Measurements from ENCODE around the gene TNFRSF19.
A peak's percentile ranks its signal among the peaks of the same experiment; 100 is the strongest.

The TNFRSF19 gene

GRCh38 chr13:23580684-23581060 lies 10.5 kb downstream of the TNFRSF19 start:
- Mint-ChIP-seq H3K36me3 (ENCODE audit: low read depth) (peaks cover 4% of the 10 kb centered on the region), H3K4me3 (peak overlapping the region; percentile 82 to 89 (median 89)), H3K9me3 (no peaks in the 10 kb centered on the region), H3K4me1 (peaks cover 36% of the 10 kb centered on the region), H3K27me3 (ENCODE audit: low read depth) (no peaks in the 10 kb centered on the region), H3K27ac (peak overlapping the region; percentile 26 to 75 (median 45))
- no peak for TF ChIP-seq CTCF (IDR thresholded peaks at IDR 0.05; ENCODE audit: unreplicated experiment in 3 of 3)

GRCh38 chr13:23583491-23583890 lies 13.3 kb downstream of the TNFRSF19 start:
- Mint-ChIP-seq H3K4me1 (peaks cover 22% of the 10 kb centered on the region), H3K4me3 (no peak overlapping the region), H3K27ac (no peak overlapping the region), H3K36me3 (ENCODE audit: low read depth) (peaks cover 4% of the 10 kb centered on the region), H3K9me3 (no peaks in the 10 kb centered on the region), H3K27me3 (ENCODE audit: low read depth) (no peaks in the 10 kb centered on the region)
- no peak for TF ChIP-seq CTCF (IDR thresholded peaks at IDR 0.05; ENCODE audit: unreplicated experiment in 3 of 3)

DNA sequence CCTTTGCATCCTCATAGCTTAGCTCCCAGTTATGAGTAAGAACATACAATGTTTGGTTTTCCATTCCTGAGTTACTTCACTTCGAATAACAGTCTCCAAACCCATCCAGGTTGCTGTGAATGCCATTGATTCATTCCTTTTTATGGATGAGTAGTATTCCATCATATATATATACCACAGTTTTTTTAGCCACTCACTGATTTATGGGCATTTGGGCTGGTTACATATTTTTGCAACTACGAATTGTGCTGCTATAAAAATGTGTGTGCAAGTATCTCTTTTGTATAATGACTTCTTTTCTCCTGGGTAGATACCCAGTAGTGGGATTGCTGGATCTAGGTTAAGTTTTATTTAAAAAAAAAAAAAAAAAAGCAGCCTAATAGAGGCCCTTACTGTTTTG lies 14.1 kb downstream of the TNFRSF19 start:
- Mint-ChIP-seq H3K36me3 (ENCODE audit: low read depth) (peaks cover 4% of the 10 kb centered on the region), H3K4me1 (peaks cover 22% of the 10 kb centered on the region), H3K9me3 (no peaks in the 10 kb centered on the region), H3K27me3 (ENCODE audit: low read depth) (no peaks in the 10 kb centered on the region), H3K4me3 (no peak overlapping the region), H3K27ac (no peak overlapping the region)
- no peak for TF ChIP-seq CTCF (IDR thresholded peaks at IDR 0.05; ENCODE audit: unreplicated experiment in 3 of 3)

GRCh38 chr13:23586336-23586735 lies 16.1 kb downstream of the TNFRSF19 start:
- Mint-ChIP-seq H3K27me3 (ENCODE audit: low read depth) (no peaks in the 10 kb centered on the region), H3K4me1 (peaks cover 11% of the 10 kb centered on the region), H3K27ac (peak overlapping the region in 2 of 3 experiments; percentile 53 to 67), H3K9me3 (no peaks in the 10 kb centered on the region), H3K4me3 (no peak overlapping the region), H3K36me3 (ENCODE audit: low read depth) (peaks cover 10% of the 10 kb centered on the region)
- TF ChIP-seq CTCF (IDR thresholded peaks at IDR 0.05; ENCODE audit: unreplicated experiment in 3 of 3), result no peak

DNA sequence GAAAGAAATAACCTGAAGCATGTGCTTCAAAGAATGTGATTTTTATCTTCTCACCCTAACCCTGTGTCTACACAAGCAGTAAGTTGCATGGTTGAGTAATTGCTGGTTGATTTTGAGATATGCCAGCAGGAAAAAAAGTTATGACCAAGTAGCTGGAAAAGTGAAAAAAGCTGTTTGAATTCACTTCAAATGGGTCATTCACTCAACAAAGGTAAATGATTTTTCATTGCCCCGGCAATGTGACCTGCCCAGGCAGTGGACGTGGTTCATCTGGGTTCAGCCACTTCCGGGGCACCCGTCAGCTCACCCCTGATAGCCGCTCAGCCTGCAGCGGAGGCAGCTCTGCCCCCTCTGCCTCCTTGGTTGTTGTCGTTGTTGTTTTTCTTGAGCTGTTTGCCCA lies 18.5 kb downstream of the TNFRSF19 start:
- Mint-ChIP-seq H3K4me3 (no peak overlapping the region), H3K27me3 (ENCODE audit: low read depth) (no peaks in the 10 kb centered on the region), H3K4me1 (peaks cover 11% of the 10 kb centered on the region), H3K9me3 (no peaks in the 10 kb centered on the region), H3K27ac (peak overlapping the region; percentile 31 to 47 (median 36)), H3K36me3 (ENCODE audit: low read depth) (peaks cover 27% of the 10 kb centered on the region)
- no peak for TF ChIP-seq CTCF (IDR thresholded peaks at IDR 0.05; ENCODE audit: unreplicated experiment in 3 of 3)

GRCh38 chr13:23592596-23592995 lies 22.4 kb downstream of the TNFRSF19 start:
- H3K36me3 Mint-ChIP-seq (ENCODE audit: low read depth), result peaks cover 58% of the 10 kb centered on the region
- no peaks in the 10 kb centered on the region for H3K27me3 Mint-ChIP-seq (ENCODE audit: low read depth)
- TF ChIP-seq CTCF (IDR thresholded peaks at IDR 0.05; ENCODE audit: unreplicated experiment in 3 of 3), result no peak
- no peak overlapping the region for H3K4me3 Mint-ChIP-seq
- H3K9me3 Mint-ChIP-seq, result peaks cover 14% of the 10 kb centered on the region
- H3K27ac Mint-ChIP-seq, result no peak overlapping the region
- H3K4me1 Mint-ChIP-seq, result no peaks in the 10 kb centered on the region
